NCI-H1417 treated with DMSO at 0.1 percent for 48 hours (cell line): ENCODE measurements around the gene RAD51AP1.

Source experiments
- DNase-seq: peaks from one replicate; lab custom pipeline; 2025; lab: John Stamatoyannopoulos, UW

The RAD51AP1 gene

GRCh38 chr12:4595881-4596280, 57.2 kb downstream of the RAD51AP1 start:
- DNase-seq, result no peak

GRCh38 chr12:4603421-4603820, 64.7 kb downstream of the RAD51AP1 start:
- no peak for DNase-seq

- DNase-seq, result no peak
Observed at GRCh38 chr12:4603946-4604345, 65.3 kb downstream of the RAD51AP1 start.

DNA sequence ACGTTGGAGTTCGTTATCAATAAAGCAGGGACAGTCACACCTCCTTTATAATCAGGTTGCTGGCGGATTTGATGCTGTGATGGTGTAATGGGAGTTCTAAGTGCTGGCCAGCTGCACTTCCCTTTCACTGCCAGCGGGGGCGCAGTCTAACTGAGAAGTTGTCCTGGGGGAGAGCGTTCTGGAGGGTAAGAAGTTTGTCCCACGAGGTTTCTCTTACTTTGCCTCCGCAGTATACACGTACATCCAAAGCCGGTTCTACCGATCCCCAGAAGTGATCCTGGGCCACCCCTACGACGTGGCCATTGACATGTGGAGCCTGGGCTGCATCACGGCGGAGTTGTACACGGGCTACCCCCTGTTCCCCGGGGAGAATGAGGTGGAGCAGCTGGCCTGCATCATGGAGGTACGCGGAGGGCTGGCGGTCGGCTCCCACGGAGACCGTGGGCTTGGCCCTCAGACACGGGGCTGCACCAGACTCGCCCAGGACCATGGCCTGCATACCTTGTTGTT, 66.0 kb downstream of the RAD51AP1 start:
- DNase-seq, result peak; percentile 83

GRCh38 chr12:4607056-4607455, 68.4 kb downstream of the RAD51AP1 start:
- no peak for DNase-seq

GRCh38 chr12:4609071-4609470, 70.4 kb downstream of the RAD51AP1 start:
- no peak for DNase-seq
